Heart right ventricle (tissue), 16 donors: ENCODE data around the gene CIZ1. TPM values are rescaled to one million over a fixed set of nuclear protein-coding genes. Genes with fewer than 3 reads are reported as not detected.

Experiments
- ATAC-seq, 8 donors: fragments of 200-7000 bp; cut with Tn5 transposase; one replicate each; pipeline ENCODE4 v1.9.1; 2020; ENCODE audit warnings: mild to moderate bottlenecking in 8 of 8, moderate library complexity in 8 of 8, moderate number of reproducible peaks in 1 of 8
- DNase-seq, 2 donors: peaks; one replicate each; pipeline ENCODE4 v3.0.0-alpha.2; 2020
- H3K27ac ChIP-seq, 10 donors: fragments of 200-600 bp; sonication (generic) in 2 of 10; one replicate each; pipeline versions ENCODE4 v1.5.0 to v1.8.0; 2020 to 2022; ENCODE audit warnings: mild to moderate bottlenecking in 3 of 10
- H3K27me3 ChIP-seq, 7 donors: fragments of 200-600 bp; one replicate each; pipeline ENCODE4 v1.8.0; 2021 to 2022; ENCODE audit warnings: mild to moderate bottlenecking in 2 of 7
- H3K36me3 ChIP-seq, 9 donors: fragments of 200-600 bp; sonication (generic) in 1 of 9; one replicate each; pipeline versions ENCODE4 v1.5.0 to v1.8.0; 2020 to 2022; ENCODE audit warnings: mild to moderate bottlenecking in 2 of 9
- H3K4me1 ChIP-seq, 9 donors: fragments of 200-600 bp; sonication (generic) in 1 of 9; one replicate each; pipeline versions ENCODE4 v1.5.0 to v1.8.0; 2020 to 2022; ENCODE audit warnings: mild to moderate bottlenecking in 4 of 9
- H3K4me3 ChIP-seq, 10 donors: fragments of 200-600 bp; sonication (generic) in 2 of 10; one replicate each; pipeline versions ENCODE4 v1.5.0 to v1.8.0; 2020 to 2022; ENCODE audit warnings: mild to moderate bottlenecking in 7 of 10, moderate library complexity in 2 of 10
- H3K9me3 ChIP-seq, 11 donors: fragments of 200-600 bp in 10 of 11; sonication (generic) in 2 of 11; one replicate each; pipeline versions ENCODE4 v1.5.0 to v1.8.0; 2013 to 2022; ENCODE audit warnings: mild to moderate bottlenecking in 2 of 11, control low read depth in 1 of 11, moderate library complexity in 1 of 11
- WGBS, 2 donors: extraction: QIAGEN DNeasy Blood & Tissue Kit; methylation state at CpG; one replicate each; pipeline ENCODE4 v1.1.7; 2013; ENCODE audit warnings: inconsistent platforms in 1 of 2; 5-methylcytosine and 5-hydroxymethylcytosine counted together
- intact Hi-C, 10 donors: fragments of 100-400 bp; cut with DNase I; formaldehyde crosslinking; loops; one replicate each; pipeline versions ENCODE4 v1.11.1 to v1.14.2; 2022
- polyA plus RNA-seq, 2 donors: library from polyadenylated mRNA; stranded (reverse); fragments of 200-250 nt; gene quantifications; one replicate each; pipeline ENCODE4 v1.2.3, GENCODE V29; 2013
- total RNA-seq, 10 donors: library from RNA; stranded (reverse); fragmentation: NEBNext Ultra II Directional in 3 of 10; extraction: Animal tissue kit (Norgen Biotek cat#: 25700) in 3 of 10; gene quantifications; one replicate each; pipeline versions ENCODE4 v1.2.1 to v1.2.4, GENCODE V29; 2021 to 2023
- TF ChIP-seq, protein P1 (sequence below), 9 donors: fragments of 200-600 bp; sonication (generic) in 2 of 9; IDR thresholded peaks; one replicate each; pipeline versions ENCODE4 v1.5.0 to v1.8.0; 2021 to 2022; ENCODE audit warnings: antibody characterized with exemption in 9 of 9, mild to moderate bottlenecking in 5 of 9, moderate library complexity in 1 of 9
- donor health status: Arrhythmogenic right ventricular cardiomyopathy.
- donor health status: ischemic (EF 13 %, LVEDD 7.1; RV severe dilation, severe dysfunction).
- donor health status: healthy with polysubstance abuse.
- donor health status: DM: no; HTN: yes; CAD: no.
- donor health status: DM: no; HTN: no; CAD: no.
- donor health status: ischemic (EF 25% LVEDD 6.9; RV normal size, moderate dysfunction).
- donor health status: ischemic (EF 25% LVEDD 5.7; RV mildly dilated, moderate dysfunction).
- donor health status: healthy.
- donor health status: DM: yes; HTN: yes; CAD: no.
- donor health status: Ischemic cardiomyopathy.
- donor health status: ischemic (EF 35%, LVEDD 5.7; RV mildly dilated, moderate dysfunction).
- donor health status: nonischemic (EF 11% LVEDD 7.7; RV severe dilation, severe dysfunction).
- donor health status: DM: yes; HTN: yes; CAD: no.
- donor health status: PGD.
- donor health status: ischemic (EF 29% LVEDD 5.4; RV normal size, mild dysfunction).
- donor health status: nonischemic (EF 23%, LVEDD 6.1; RV moderate dilation, normal function).

Gene CIZ1
- total and polyA plus RNA-seq, 12 donors: 39.7 to 96.0 (median 75.0) TPM

- TF ChIP-seq, protein P1, sequence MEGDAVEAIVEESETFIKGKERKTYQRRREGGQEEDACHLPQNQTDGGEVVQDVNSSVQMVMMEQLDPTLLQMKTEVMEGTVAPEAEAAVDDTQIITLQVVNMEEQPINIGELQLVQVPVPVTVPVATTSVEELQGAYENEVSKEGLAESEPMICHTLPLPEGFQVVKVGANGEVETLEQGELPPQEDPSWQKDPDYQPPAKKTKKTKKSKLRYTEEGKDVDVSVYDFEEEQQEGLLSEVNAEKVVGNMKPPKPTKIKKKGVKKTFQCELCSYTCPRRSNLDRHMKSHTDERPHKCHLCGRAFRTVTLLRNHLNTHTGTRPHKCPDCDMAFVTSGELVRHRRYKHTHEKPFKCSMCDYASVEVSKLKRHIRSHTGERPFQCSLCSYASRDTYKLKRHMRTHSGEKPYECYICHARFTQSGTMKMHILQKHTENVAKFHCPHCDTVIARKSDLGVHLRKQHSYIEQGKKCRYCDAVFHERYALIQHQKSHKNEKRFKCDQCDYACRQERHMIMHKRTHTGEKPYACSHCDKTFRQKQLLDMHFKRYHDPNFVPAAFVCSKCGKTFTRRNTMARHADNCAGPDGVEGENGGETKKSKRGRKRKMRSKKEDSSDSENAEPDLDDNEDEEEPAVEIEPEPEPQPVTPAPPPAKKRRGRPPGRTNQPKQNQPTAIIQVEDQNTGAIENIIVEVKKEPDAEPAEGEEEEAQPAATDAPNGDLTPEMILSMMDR (IDR thresholded peaks at IDR 0.05): peak in 1 of 9 donors; percentile 7
- Histone ChIP-seq H3K27me3 (peaks cover 0 to under 1% (median 0%) of the 10 kb centered on the region in 7 donors), H3K4me3 (peak overlapping the region in 9 of 10 donors; percentile 17 to 50 (median 45)), H3K36me3 (peaks cover 0 to 18% (median 0%) of the 10 kb centered on the region in 9 donors), H3K27ac (peak overlapping the region in 4 of 10 donors; percentile 1 to 36 (median 18)), H3K4me1 (peaks cover 0 to 40% (median 14%) of the 10 kb centered on the region in 9 donors), H3K9me3 (no peaks in the 10 kb centered on the region)
- peak; percentile 91 to 92 for DNase-seq
- intact Hi-C loops: no loop called here
- ATAC-seq: peak; percentile 78 to 91 (median 88)
- 16 to 22% methylated on average over 47 of the region's 47 CpGs for WGBS, 2 donors
Observed at GRCh38 chr9:128218518-128219389, 27.4 kb upstream of the CIZ1 start.

GRCh38 chr9:128218172-128218517 lies 26.8 kb upstream of the CIZ1 start:
- H3K9me3 ChIP-seq: no peaks in the 10 kb centered on the region
- no peak for ATAC-seq
- H3K27me3 ChIP-seq: peaks cover 0 to 4% (median 0%) of the 10 kb centered on the region in 7 donors
- DNase-seq: no peak
- peaks cover 0 to 14% (median 0%) of the 10 kb centered on the region in 9 donors for H3K36me3 ChIP-seq
- peaks cover 0 to 40% (median 14%) of the 10 kb centered on the region in 9 donors for H3K4me1 ChIP-seq
- 62 to 65% methylated on average over 11 of the region's 11 CpGs for WGBS, 2 donors
- intact Hi-C loops: no loop called here
- H3K4me3 ChIP-seq: peak overlapping the region in 8 of 10 donors; percentile 17 to 50 (median 46)
- peak overlapping the region in 3 of 10 donors; percentile 4 to 36 (median 27) for H3K27ac ChIP-seq
- TF ChIP-seq, protein P1 (IDR thresholded peaks at IDR 0.05): no peak

- Histone ChIP-seq H3K27me3 (peaks cover 0 to 4% (median 0%) of the 10 kb centered on the region in 7 donors), H3K4me3 (no peak overlapping the region), H3K9me3 (no peaks in the 10 kb centered on the region), H3K36me3 (peaks cover 0 to 8% (median 0%) of the 10 kb centered on the region in 9 donors), H3K27ac (peak overlapping the region in 6 of 10 donors; percentile 28 to 67 (median 60)), H3K4me1 (peaks cover 0 to 40% (median 14%) of the 10 kb centered on the region in 9 donors)
- 82 to 88% methylated on average over 16 of the region's 16 CpGs for WGBS, 2 donors
- intact Hi-C loops: no loop called here
- TF ChIP-seq, protein P1 (IDR thresholded peaks at IDR 0.05): no peak
- no peak for DNase-seq
- peak in 2 of 8 donors; percentile 1 to 22 for ATAC-seq
Observed at GRCh38 chr9:128216781-128217553, 25.6 kb upstream of the CIZ1 start.
